Measurements from ENCODE around the gene RBKS. TPM values are rescaled to one million over a fixed set of nuclear protein-coding genes. Genes with fewer than 3 reads are reported as not detected.

RBKS gene
- total and polyA plus RNA-seq, 2 donors, result 1.3 to 1.7 TPM

- no peaks in the 10 kb centered on the region for H3K4me1 ChIP-seq (ENCODE audit: insufficient read depth)
- H3K4me3 ChIP-seq (ENCODE audit: low read depth, low read length), result no peak overlapping the region
- no peak for DNase-seq (ENCODE audit: extremely low spot score)
- no peak overlapping the region for H3K27ac ChIP-seq (ENCODE audit: low read depth)
- no peaks in the 10 kb centered on the region for H3K36me3 ChIP-seq (ENCODE audit: insufficient read depth)
These were observed 86.0 kb downstream of the RBKS start for GRCh38 chr2:27804146-27804545.

DNA sequence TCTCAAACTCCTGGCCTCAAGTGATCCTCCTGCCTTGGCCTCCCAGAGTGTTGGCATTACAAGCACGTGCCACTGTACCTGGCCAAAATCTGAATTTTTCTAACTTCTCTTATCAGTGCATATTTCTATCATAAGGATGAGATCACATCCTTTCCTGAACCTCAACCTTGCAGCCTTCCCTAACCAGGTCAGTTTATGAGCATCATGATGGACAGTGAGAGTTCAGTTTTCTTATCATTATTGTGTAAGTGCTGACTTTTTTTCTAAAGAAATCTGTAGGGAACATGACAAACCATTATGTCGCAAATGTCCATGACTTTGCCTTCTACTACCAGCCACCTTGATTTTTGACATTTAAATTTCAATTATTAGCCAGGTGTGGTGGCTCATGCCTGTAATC lies 87.1 kb downstream of the RBKS start:
- Histone ChIP-seq H3K4me1 (ENCODE audit: insufficient read depth) (no peaks in the 10 kb centered on the region), H3K36me3 (ENCODE audit: insufficient read depth) (no peaks in the 10 kb centered on the region), H3K4me3 (ENCODE audit: low read depth, low read length) (no peak overlapping the region), H3K27ac (ENCODE audit: low read depth) (no peak overlapping the region)
- WGBS, result 95% methylated on average over 2 of the region's 2 CpGs
- no peak for DNase-seq (ENCODE audit: extremely low spot score)

DNA sequence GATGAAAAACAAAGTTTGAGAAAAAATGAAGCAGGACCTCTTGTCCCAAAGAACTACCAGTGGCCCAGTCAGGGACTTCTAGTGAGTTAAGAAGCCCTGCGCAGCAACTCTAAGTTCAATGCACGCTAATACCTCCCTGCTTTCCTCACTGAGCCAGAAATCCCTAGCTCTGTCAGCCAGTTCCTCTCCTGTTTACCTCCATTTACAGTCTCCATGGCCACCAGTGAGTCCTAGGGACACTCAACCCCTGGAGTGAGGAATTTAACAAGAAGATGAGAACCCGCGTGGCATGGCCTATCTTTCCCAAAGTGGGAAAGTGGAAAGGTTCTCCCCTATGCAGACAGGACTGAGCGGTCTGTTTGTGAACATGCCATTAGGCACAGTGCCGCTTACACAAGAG lies 87.6 kb downstream of the RBKS start:
- Histone ChIP-seq H3K36me3 (ENCODE audit: insufficient read depth) (no peaks in the 10 kb centered on the region), H3K4me1 (ENCODE audit: insufficient read depth) (no peaks in the 10 kb centered on the region), H3K27ac (ENCODE audit: low read depth) (no peak overlapping the region), H3K4me3 (ENCODE audit: low read depth, low read length) (no peak overlapping the region)
- 85% methylated on average over 6 of the region's 6 CpGs for WGBS
- DNase-seq (ENCODE audit: extremely low spot score), result no peak

GRCh38 chr2:27800856-27801255 lies 89.3 kb downstream of the RBKS start:
- H3K4me3 ChIP-seq (ENCODE audit: low read depth, low read length), result no peak overlapping the region
- H3K27ac ChIP-seq (ENCODE audit: low read depth), result no peak overlapping the region
- DNase-seq (ENCODE audit: extremely low spot score), result no peak
- H3K4me1 ChIP-seq (ENCODE audit: insufficient read depth), result no peaks in the 10 kb centered on the region
- H3K36me3 ChIP-seq (ENCODE audit: insufficient read depth), result no peaks in the 10 kb centered on the region
- WGBS, result 88% methylated on average over 6 of the region's 6 CpGs

- H3K4me3 ChIP-seq (ENCODE audit: low read depth, low read length), result no peak overlapping the region
- H3K27ac ChIP-seq (ENCODE audit: low read depth), result no peak overlapping the region
- H3K4me1 ChIP-seq (ENCODE audit: insufficient read depth), result no peaks in the 10 kb centered on the region
- 84% methylated on average over 4 of the region's 4 CpGs for WGBS
- no peak for DNase-seq (ENCODE audit: extremely low spot score)
- no peaks in the 10 kb centered on the region for H3K36me3 ChIP-seq (ENCODE audit: insufficient read depth)
These were observed 90.6 kb downstream of the RBKS start for GRCh38 chr2:27799646-27800010.

DNA sequence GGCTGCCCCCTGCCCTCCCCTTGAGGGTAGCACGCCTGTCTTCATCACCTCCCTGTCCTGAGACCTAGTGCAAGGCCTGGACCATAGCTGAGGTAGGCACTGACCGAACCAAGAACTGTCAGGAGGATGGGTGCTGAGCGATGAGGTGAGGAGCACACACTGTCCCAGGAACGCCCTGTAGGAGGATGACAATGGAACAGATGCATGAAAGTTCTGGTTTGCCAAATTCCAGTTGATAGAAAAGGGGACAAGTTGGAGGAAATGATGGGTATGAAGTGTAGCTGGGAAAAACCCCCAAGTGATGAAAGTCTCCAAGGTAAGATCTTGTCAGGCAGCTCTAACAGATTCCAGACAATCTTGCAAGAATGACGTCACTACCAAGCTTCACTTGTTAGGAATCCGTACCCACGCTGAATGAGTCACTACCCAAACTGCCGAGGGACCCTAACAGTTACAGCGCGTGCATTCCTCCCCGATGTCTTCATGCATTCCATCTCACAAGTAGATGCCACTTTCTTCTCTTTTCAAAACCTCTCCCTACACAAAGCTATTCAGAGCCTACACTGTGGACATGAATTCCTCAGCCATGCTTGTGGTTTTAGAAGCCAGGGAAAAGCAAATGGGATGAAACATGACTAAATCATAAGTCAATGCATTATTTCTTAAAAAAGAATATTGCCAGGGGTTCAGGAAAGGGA lies 91.1 kb downstream of the RBKS start:
- Histone ChIP-seq H3K36me3 (ENCODE audit: insufficient read depth) (no peaks in the 10 kb centered on the region), H3K4me3 (ENCODE audit: low read depth, low read length) (no peak overlapping the region), H3K27ac (ENCODE audit: low read depth) (no peak overlapping the region), H3K4me1 (ENCODE audit: insufficient read depth) (no peaks in the 10 kb centered on the region)
- peak; percentile 59 for DNase-seq (ENCODE audit: extremely low spot score)
- 59% methylated on average over 11 of the region's 11 CpGs for WGBS

DNA sequence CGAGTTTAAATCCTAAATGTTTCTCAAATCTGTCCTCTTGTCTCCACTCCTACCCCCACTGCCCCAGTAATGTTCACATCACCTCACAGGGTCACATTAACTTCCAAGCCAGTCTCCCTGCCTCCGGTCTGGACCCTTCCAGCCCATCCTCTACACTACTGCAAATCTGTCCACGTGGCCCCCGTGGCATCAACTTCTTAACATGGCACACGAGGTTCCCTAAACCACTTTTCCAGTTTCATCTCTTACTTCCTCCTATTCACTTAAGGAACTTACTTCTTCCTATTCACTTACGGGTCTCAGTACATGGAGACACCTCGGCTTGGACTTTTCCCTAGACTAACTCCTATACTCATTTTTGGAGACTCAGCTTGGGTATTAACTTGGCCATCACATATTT lies 91.7 kb downstream of the RBKS start:
- Histone ChIP-seq H3K4me1 (ENCODE audit: insufficient read depth) (no peaks in the 10 kb centered on the region), H3K4me3 (ENCODE audit: low read depth, low read length) (no peak overlapping the region), H3K27ac (ENCODE audit: low read depth) (no peak overlapping the region), H3K36me3 (ENCODE audit: insufficient read depth) (no peaks in the 10 kb centered on the region)
- 92% methylated on average over 7 of the region's 7 CpGs for WGBS
- no peak for DNase-seq (ENCODE audit: extremely low spot score)

GRCh38 chr2:27797841-27798240 lies 92.3 kb downstream of the RBKS start:
- 96% methylated on average over 4 of the region's 4 CpGs for WGBS
- H3K4me1 ChIP-seq (ENCODE audit: insufficient read depth), result no peaks in the 10 kb centered on the region
- no peak for DNase-seq (ENCODE audit: extremely low spot score)
- no peak overlapping the region for H3K4me3 ChIP-seq (ENCODE audit: low read depth, low read length)
- H3K27ac ChIP-seq (ENCODE audit: low read depth), result no peak overlapping the region
- H3K36me3 ChIP-seq (ENCODE audit: insufficient read depth), result no peaks in the 10 kb centered on the region

DNA sequence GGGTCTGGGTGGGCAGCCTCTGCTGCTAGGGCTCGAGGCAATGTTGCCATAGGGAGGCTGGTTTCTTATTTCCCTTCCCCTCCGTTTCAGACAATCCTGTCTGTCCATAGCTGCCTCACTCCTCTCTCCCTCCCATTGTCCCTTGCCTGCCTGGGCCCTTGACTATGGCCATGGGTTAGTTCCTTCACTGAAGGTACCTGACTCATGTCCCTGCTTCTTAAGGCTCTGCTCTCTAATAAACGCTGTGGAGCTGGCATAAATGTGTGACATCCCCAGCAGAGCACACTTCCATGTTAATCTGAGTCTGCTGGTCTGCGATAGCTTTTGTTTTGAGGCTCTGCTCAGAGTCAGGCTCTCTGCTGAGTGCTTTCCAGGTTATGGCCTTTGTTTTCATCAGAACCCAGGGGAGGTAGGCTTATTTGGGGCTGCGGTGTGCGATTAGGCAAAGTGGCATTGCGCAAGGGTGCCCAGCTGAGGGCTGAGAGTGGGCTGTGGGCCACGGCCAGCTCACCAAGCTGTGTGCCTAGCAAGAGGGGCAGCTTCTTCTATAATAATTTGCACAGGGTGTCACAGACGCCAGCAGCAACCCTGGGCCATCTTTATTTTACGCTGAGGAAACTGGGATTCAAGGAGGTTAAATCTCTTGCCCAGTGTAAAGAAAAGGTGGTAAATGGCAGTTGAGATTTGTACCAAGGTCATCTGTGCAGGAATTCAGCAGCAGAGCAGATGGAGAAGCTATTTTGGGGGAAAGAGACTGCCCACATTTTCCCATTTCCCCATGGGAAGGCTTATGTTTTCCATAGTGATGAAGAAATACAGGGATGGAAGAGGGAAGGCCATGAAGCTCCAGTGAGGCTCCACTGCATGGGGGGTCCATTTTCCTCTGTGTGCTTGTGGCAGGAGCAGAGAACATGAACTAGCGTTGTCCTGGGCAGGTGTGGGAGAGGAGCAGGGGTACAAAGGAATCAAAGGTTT lies 93.1 kb downstream of the RBKS start:
- no peak overlapping the region for H3K4me3 ChIP-seq (ENCODE audit: low read depth, low read length)
- no peak overlapping the region for H3K27ac ChIP-seq (ENCODE audit: low read depth)
- no peaks in the 10 kb centered on the region for H3K36me3 ChIP-seq (ENCODE audit: insufficient read depth)
- no peak for DNase-seq (ENCODE audit: extremely low spot score)
- 82% methylated on average over 11 of the region's 11 CpGs for WGBS
- no peaks in the 10 kb centered on the region for H3K4me1 ChIP-seq (ENCODE audit: insufficient read depth)

DNA sequence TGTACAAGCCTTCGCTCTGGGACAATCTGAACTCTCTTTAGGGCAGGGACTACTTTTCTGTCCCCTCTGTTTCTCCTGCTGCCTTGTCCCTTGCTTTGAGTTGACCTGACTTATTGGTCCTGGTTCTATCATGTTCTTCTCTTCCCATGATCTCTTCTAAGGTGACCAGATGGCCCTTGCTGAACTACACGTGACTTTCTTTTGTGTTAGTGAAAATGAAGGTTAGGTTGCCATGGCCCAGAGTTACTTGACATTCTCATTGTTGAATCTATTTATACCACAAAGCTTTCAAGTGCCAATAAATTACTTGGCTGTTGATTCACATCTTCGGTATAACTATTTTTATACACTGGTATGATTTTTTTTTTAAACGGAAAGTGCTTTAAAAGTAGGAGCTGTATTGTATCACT lies 94.3 kb downstream of the RBKS start:
- Histone ChIP-seq H3K4me1 (ENCODE audit: insufficient read depth) (no peaks in the 10 kb centered on the region), H3K4me3 (ENCODE audit: low read depth, low read length) (no peak overlapping the region), H3K27ac (ENCODE audit: low read depth) (no peak overlapping the region), H3K36me3 (ENCODE audit: insufficient read depth) (no peaks in the 10 kb centered on the region)
- WGBS, result 43% methylated on average over 4 of the region's 4 CpGs
- DNase-seq (ENCODE audit: extremely low spot score), result no peak

DNA sequence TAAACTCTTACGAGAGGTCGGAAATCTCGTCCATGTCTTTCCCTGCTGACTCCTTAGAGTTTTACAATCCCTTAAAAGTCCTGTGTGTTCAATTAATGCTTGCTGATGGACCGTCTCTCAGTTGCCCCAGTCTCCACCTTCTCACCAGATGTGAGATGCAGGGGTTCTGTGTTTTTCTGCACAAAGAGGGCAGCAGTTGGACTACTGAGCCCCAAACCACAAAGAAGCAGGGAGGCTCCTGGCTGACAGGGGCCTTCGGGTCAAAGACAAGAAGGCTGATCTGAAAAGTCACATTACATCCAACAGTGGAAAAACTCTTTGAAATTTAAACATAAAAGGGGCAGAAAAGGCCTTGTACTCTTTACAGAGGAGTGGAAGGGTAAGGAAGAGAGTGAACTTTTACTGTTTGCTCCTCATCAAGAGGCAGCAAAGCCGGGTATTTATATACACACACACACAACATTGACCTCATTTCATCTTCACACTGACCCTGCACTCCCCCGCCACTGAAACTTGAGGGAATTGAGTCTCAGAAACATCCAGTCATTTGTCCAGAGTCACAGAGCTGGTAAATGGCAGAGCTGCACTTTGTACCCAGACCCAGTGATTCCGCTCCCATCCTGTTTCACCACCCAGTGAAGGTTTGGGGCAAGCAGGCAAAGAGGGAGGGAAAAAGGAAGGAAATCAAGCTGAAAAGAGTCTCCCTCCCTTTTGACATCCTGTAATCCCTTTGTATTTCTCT lies 94.9 kb downstream of the RBKS start:
- no peak for DNase-seq (ENCODE audit: extremely low spot score)
- Histone ChIP-seq H3K4me1 (ENCODE audit: insufficient read depth) (no peaks in the 10 kb centered on the region), H3K36me3 (ENCODE audit: insufficient read depth) (no peaks in the 10 kb centered on the region), H3K4me3 (ENCODE audit: low read depth, low read length) (no peak overlapping the region), H3K27ac (ENCODE audit: low read depth) (no peak overlapping the region)
- 75% methylated on average over 8 of the region's 8 CpGs for WGBS

DNA sequence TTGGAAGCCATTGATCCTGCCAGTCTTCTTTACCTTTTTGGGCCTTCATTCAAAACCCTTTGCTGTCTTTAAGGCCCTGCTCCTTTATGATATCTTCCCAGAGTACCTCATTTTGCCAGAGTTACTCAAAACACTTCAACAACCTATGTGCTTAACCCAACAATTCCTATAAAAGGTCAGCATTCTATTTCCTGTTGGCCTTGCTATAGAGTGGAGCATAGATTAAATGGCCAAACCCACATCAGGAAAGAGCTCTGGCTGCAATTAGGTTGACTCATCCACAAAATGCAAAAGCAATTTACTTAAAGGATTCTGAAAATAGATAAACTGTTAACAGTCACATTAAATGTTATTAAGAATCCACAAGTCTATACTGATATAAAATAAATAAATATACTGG lies 97.4 kb downstream of the RBKS start:
- Histone ChIP-seq H3K27ac (ENCODE audit: low read depth) (no peak overlapping the region), H3K4me1 (ENCODE audit: insufficient read depth) (no peaks in the 10 kb centered on the region), H3K36me3 (ENCODE audit: insufficient read depth) (no peaks in the 10 kb centered on the region), H3K4me3 (ENCODE audit: low read depth, low read length) (no peak overlapping the region)
- DNase-seq (ENCODE audit: extremely low spot score), result no peak

- H3K4me1 ChIP-seq (ENCODE audit: insufficient read depth), result no peaks in the 10 kb centered on the region
- no peak for DNase-seq (ENCODE audit: extremely low spot score)
- H3K4me3 ChIP-seq (ENCODE audit: low read depth, low read length), result no peak overlapping the region
- no peak overlapping the region for H3K27ac ChIP-seq (ENCODE audit: low read depth)
- WGBS, result 90% methylated on average over 1 of the region's 1 CpG
- H3K36me3 ChIP-seq (ENCODE audit: insufficient read depth), result no peaks in the 10 kb centered on the region
These were observed 99.4 kb downstream of the RBKS start for GRCh38 chr2:27790796-27791195.

DNA sequence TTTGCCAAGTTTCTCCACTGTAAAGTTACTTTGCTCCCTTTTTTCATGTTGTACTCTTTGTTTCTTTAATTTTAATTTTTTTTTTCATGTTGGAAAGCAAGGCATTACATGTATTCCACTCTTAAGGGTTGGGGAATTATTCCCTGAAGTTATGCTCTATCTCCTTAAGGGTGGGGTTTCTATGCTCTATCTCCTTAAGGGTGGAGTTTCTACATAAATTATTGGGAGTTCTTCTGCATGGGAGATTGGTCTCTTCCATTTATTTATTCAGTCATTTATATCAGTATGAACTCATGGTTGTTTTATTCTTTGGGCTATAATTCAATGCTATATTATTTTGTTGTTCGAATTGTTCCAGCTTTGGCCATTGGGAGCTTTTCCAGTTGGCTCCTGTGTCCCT lies 107.5 kb downstream of the RBKS start:
- Histone ChIP-seq H3K36me3 (ENCODE audit: insufficient read depth) (no peaks in the 10 kb centered on the region), H3K27ac (ENCODE audit: low read depth) (no peak overlapping the region), H3K4me1 (ENCODE audit: insufficient read depth) (no peaks in the 10 kb centered on the region), H3K4me3 (ENCODE audit: low read depth, low read length) (no peak overlapping the region)
- no peak for DNase-seq (ENCODE audit: extremely low spot score)
- 91% methylated on average over 1 of the region's 1 CpG for WGBS
